H9 (cell line): Measurements from ENCODE around the gene LRRC51. TPM values are rescaled to one million over a fixed set of nuclear protein-coding genes. Genes with fewer than 3 reads are reported as not detected.

Source experiments
- DNase-seq: peaks from one replicate; pipeline ENCODE4 v3.0.0-alpha.2; 2017
- H2AFZ ChIP-seq: one replicate; pipeline ENCODE4 v1.6.1; 2013; ENCODE audit warnings: mild to moderate bottlenecking, low read length, control low read depth, moderate library complexity
- H2AK5ac ChIP-seq: 2 replicates; pipeline ENCODE4 v1.6.1; 2013; ENCODE audit warnings: low read length, control low read depth, mixed read lengths; ENCODE audit not compliant: insufficient read length
- H2BK120ac ChIP-seq: one replicate; pipeline ENCODE4 v1.6.1; 2013; ENCODE audit warnings: low read depth, mild to moderate bottlenecking, low read length, control low read depth, inconsistent platforms; ENCODE audit not compliant: poor library complexity, severe bottlenecking
- H2BK12ac ChIP-seq: 2 replicates; pipeline ENCODE4 v1.6.1; 2013; ENCODE audit warnings: low read length, control low read depth, mixed read lengths, low read depth; ENCODE audit not compliant: insufficient read length
- H2BK15ac ChIP-seq: 2 replicates; pipeline ENCODE4 v1.6.1; 2013; ENCODE audit warnings: low read depth, low read length, control low read depth
- H2BK20ac ChIP-seq: one replicate; pipeline ENCODE4 v1.6.1; 2013; ENCODE audit warnings: low read depth, mild to moderate bottlenecking, low read length, control low read depth, inconsistent platforms; ENCODE audit not compliant: poor library complexity, severe bottlenecking
- H2BK5ac ChIP-seq: 2 replicates; pipeline ENCODE4 v1.6.1; 2013; ENCODE audit warnings: low read length, control low read depth, mixed read lengths; ENCODE audit not compliant: insufficient read length
- H3K14ac ChIP-seq: 2 replicates; pipeline ENCODE4 v1.6.1; 2013; ENCODE audit warnings: low read length, control low read depth; ENCODE audit not compliant: insufficient read depth
- H3K18ac ChIP-seq: 2 replicates; pipeline ENCODE4 v1.6.1; 2013; ENCODE audit warnings: low read depth, mild to moderate bottlenecking, mixed read lengths, low read length, control low read depth; ENCODE audit not compliant: insufficient read length
- H3K23ac ChIP-seq: 2 replicates; pipeline ENCODE4 v1.6.1; 2013; ENCODE audit warnings: low read length, control low read depth, mixed read lengths, low read depth; ENCODE audit not compliant: insufficient read length
- H3K23me2 ChIP-seq: 2 replicates; pipeline ENCODE4 v1.6.1; 2013; ENCODE audit warnings: low read depth, mild to moderate bottlenecking, mixed read lengths, low read length, control low read depth; ENCODE audit not compliant: insufficient read length, poor library complexity, severe bottlenecking
- H3K27ac ChIP-seq: 2 replicates; pipeline ENCODE4 v1.5.1; 2013; ENCODE audit warnings: low read length, control low read depth, mixed read lengths, low read depth; ENCODE audit not compliant: insufficient read length
- H3K27me3 ChIP-seq: 2 replicates; pipeline ENCODE4 v1.6.1; 2013; ENCODE audit warnings: low read length, control low read depth, inconsistent platforms; ENCODE audit not compliant: insufficient read depth
- H3K4ac ChIP-seq: 2 replicates; pipeline ENCODE4 v1.6.1; 2013; ENCODE audit warnings: low read depth, mild to moderate bottlenecking, control low read depth, inconsistent platforms, low read length, moderate library complexity
- H3K4me1 ChIP-seq: 2 replicates; pipeline ENCODE4 v1.6.1; 2013; ENCODE audit warnings: low read length, control low read depth, inconsistent platforms; ENCODE audit not compliant: insufficient read depth
- H3K4me2 ChIP-seq: 2 replicates; pipeline ENCODE4 v1.6.1; 2013; ENCODE audit warnings: low read length, control low read depth, mixed read lengths; ENCODE audit not compliant: insufficient read length, insufficient read depth
- H3K56ac ChIP-seq: 2 replicates; pipeline ENCODE4 v1.6.1; 2013; ENCODE audit warnings: low read depth, mild to moderate bottlenecking, mixed read lengths, low read length, control low read depth; ENCODE audit not compliant: insufficient read length
- H3K79me1 ChIP-seq: 2 replicates; pipeline ENCODE4 v1.6.1; 2013; ENCODE audit warnings: low read depth, mild to moderate bottlenecking, moderate library complexity, low read length, control low read depth, inconsistent platforms; ENCODE audit not compliant: insufficient read depth, poor library complexity, severe bottlenecking
- H3K79me2 ChIP-seq: 2 replicates; pipeline ENCODE4 v1.6.1; 2013; ENCODE audit warnings: low read length, control low read depth, inconsistent platforms; ENCODE audit not compliant: insufficient read depth
- H3K9ac ChIP-seq: 2 replicates; pipeline ENCODE4 v1.6.1; 2013; ENCODE audit warnings: low read length, control low read depth, mixed read lengths; ENCODE audit not compliant: insufficient read length; ENCODE audit errors: extremely low read depth
- H3K9me3 ChIP-seq: one replicate; pipeline ENCODE4 v1.6.1; 2013; ENCODE audit warnings: low read depth, low read length, inconsistent platforms; ENCODE audit not compliant: control insufficient read depth
- H3T11ph ChIP-seq: one replicate; pipeline ENCODE4 v1.6.1; 2013; ENCODE audit warnings: mild to moderate bottlenecking, low read length, control low read depth, inconsistent platforms
- H4K20me1 ChIP-seq: one replicate; pipeline ENCODE4 v1.6.1; 2013; ENCODE audit not compliant: control insufficient read depth, insufficient read length, insufficient read depth
- H4K5ac ChIP-seq: 2 replicates; pipeline ENCODE4 v1.6.1; 2013; ENCODE audit warnings: low read depth, mild to moderate bottlenecking, mixed read lengths, low read length, control low read depth; ENCODE audit not compliant: insufficient read length
- H4K8ac ChIP-seq: replicated peaks from 2 replicates; pipeline ENCODE4 v1.6.1; 2013; ENCODE audit warnings: low read length, control low read depth, mixed read lengths, low read depth; ENCODE audit not compliant: insufficient read length
- H4K91ac ChIP-seq: 2 replicates; pipeline ENCODE4 v1.6.1; 2013; ENCODE audit warnings: low read depth, mild to moderate bottlenecking, moderate library complexity, mixed read lengths, low read length, control low read depth; ENCODE audit not compliant: insufficient read length
- H3K27ac Mint-ChIP-seq, 3 experiments: 2 replicates in 2 of 3; 3 replicates in 1 of 3; pipeline ENCODE4 v1.8.0; 2020 to 2021; ENCODE audit warnings: mixed read lengths in 3 of 3, mild to moderate bottlenecking in 1 of 3, moderate library complexity in 1 of 3
- H3K27me3 Mint-ChIP-seq: 2 replicates; pipeline ENCODE4 v1.8.0; 2021; ENCODE audit warnings: low read depth, mild to moderate bottlenecking, moderate library complexity, mixed read lengths
- H3K36me3 Mint-ChIP-seq, 3 experiments: 2 replicates in 2 of 3; 3 replicates in 1 of 3; pipeline ENCODE4 v1.8.0; 2020 to 2021; ENCODE audit warnings: low read depth in 3 of 3, mixed read lengths in 3 of 3; ENCODE audit not compliant: insufficient read depth in 1 of 3
- H3K4me1 Mint-ChIP-seq, 2 experiments: 2 replicates each; pipeline ENCODE4 v1.8.0; 2020; ENCODE audit warnings: mixed read lengths in 2 of 2
- H3K4me3 Mint-ChIP-seq, 2 experiments: 2 replicates in 1 of 2; 3 replicates in 1 of 2; pipeline ENCODE4 v1.8.0; 2020 to 2021; ENCODE audit warnings: mild to moderate bottlenecking in 2 of 2, mixed read lengths in 2 of 2, moderate library complexity in 1 of 2
- H3K9me3 Mint-ChIP-seq, 2 experiments: 2 replicates in 1 of 2; 3 replicates in 1 of 2; pipeline ENCODE4 v1.8.0; 2020; ENCODE audit warnings: mild to moderate bottlenecking in 2 of 2, mixed read lengths in 2 of 2, moderate library complexity in 1 of 2
- CTCF ChIP-seq: fragments of 200-600 bp; sonication (generic); conservative IDR thresholded peaks from 3 replicates; pipeline ENCODE4 v1.8.0; 2021; ENCODE audit warnings: antibody characterized with exemption, mild to moderate bottlenecking
- WGBS: extraction: QIAGEN DNeasy Blood & Tissue Kit; methylation state at CpG from one replicate; pipeline ENCODE4 v1.1.7; 2013; ENCODE audit warnings: missing lambda C conversion rate, low lambda C conversion rate, mixed read lengths; ENCODE audit not compliant: insufficient read length; ENCODE audit errors: extremely low coverage; 5-methylcytosine and 5-hydroxymethylcytosine counted together
- total RNA-seq: library from RNA; stranded (reverse); gene quantifications from 2 replicates; pipeline ENCODE4 v1.2.1, GENCODE V29; 2021

The LRRC51 gene
- total RNA-seq, 1 experiment from 2014 or later: 3.1 TPM

DNA sequence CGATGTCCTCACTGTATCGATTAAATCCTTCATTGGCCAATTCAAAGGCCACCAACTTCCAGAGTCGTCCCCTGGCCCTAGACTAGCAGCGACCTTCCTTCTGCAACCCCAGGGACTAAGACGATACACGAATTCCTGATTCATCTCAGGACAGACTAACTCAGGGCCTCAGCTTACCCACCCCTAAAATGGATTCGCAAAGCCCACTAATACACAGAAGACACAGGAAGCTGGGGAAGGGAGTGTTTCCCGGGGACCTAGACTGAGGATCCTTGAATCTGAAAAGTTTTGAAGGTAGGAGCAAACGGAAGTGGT, 21.9 kb downstream of the LRRC51 start:
- Histone ChIP-seq H2BK12ac (no peak overlapping the region), H4K91ac (no peak overlapping the region), H3K27ac (peak overlapping the region; percentile 34), H2BK15ac (no peak overlapping the region), H2AFZ (no peak overlapping the region), H2BK120ac (no peak overlapping the region), H3K9ac (peak overlapping the region; percentile 97), H3K14ac (peak overlapping the region; percentile 80; the same call in 1 of the 2 replicates), H3K9me3 (no peaks in the 10 kb centered on the region), H3K23ac (no peak overlapping the region), H3T11ph (no peak overlapping the region), H2AK5ac (no peak overlapping the region), H3K4ac (peak overlapping the region; percentile 21; the same call in 1 of the 2 replicates), H4K5ac (no peak overlapping the region), H3K4me2 (peak overlapping the region; percentile 78), H2BK5ac (no peak overlapping the region), H3K79me1 (peaks cover 3% of the 10 kb centered on the region), H4K20me1 (peaks cover 2% of the 10 kb centered on the region), H3K56ac (no peak overlapping the region), H3K23me2 (peaks cover 7% of the 10 kb centered on the region), H3K18ac (peak overlapping the region; percentile 75), H3K4me1 (no peaks in the 10 kb centered on the region; the same call in 1 of the 2 replicates), H4K8ac (no peak overlapping the region), H2BK20ac (no peak overlapping the region), H3K79me2 (peaks cover 14% of the 10 kb centered on the region; the same call in 1 of the 2 replicates), H3K27me3 (no peaks in the 10 kb centered on the region)
- H3K4me3 Mint-ChIP-seq: peak overlapping the region; percentile 93
- no peak for DNase-seq
- H3K27me3 Mint-ChIP-seq: no peaks in the 10 kb centered on the region
- peaks cover 15 to 46% (median 33%) of the 10 kb centered on the region in 3 experiments for H3K36me3 Mint-ChIP-seq
- H3K4me1 Mint-ChIP-seq: peaks cover 24 to 30% of the 10 kb centered on the region in 2 experiments
- no CpG with 5 or more reads among the region's 9 CpGs for WGBS
- H3K27ac Mint-ChIP-seq: peak overlapping the region; percentile 91 to 99 (median 94)
- no peaks in the 10 kb centered on the region for H3K9me3 Mint-ChIP-seq
- TF ChIP-seq CTCF: no peak
